Measurements from ENCODE around the gene HIGD2A. TPM values are rescaled to one million over a fixed set of nuclear protein-coding genes. Genes with fewer than 3 reads are reported as not detected.

The HIGD2A gene
- total and polyA plus RNA-seq, 2 donors (not counting 3 experiments of a cell fraction or from before 2014, with no cell fraction given): 96.2 to 210 TPM

- H3K36me3 ChIP-seq (ENCODE audit: control insufficient read depth in 2 of 2, extremely low read depth in 1 of 2, insufficient read depth in 2 of 2, low read length in 2 of 2): peaks cover 16 to 39% of the 10 kb centered on the region in 2 experiments
Measured at GRCh38 chr5:176352116-176352878, 36.3 kb upstream of the HIGD2A start.

More at GRCh38 chr5:176352116-176352878, 36.3 kb upstream of the HIGD2A start:
- TF ChIP-seq JUN (IDR thresholded peaks at IDR 0.05; ENCODE audit: borderline replicate concordance, insufficient read depth, insufficient read length, low read depth) (no peak), GATA2 (IDR thresholded peaks at IDR 0.05; ENCODE audit: insufficient read depth, insufficient read length, low read depth, low read length) (no peak), FOS (IDR thresholded peaks at IDR 0.05; ENCODE audit: borderline replicate concordance, insufficient read depth, low read length) (no peak), POLR2A (IDR thresholded peaks at IDR 0.05; ENCODE audit: low read depth, low read length) (no peak), POLR2AphosphoS5 (IDR thresholded peaks at IDR 0.05; ENCODE audit: insufficient read depth, low read depth, low read length) (no peak), MAX (IDR thresholded peaks at IDR 0.05; ENCODE audit: insufficient read depth, insufficient read length) (no peak), CTCF (IDR thresholded peaks at IDR 0.05; ENCODE audit: extremely low read depth in 1 of 2, insufficient read depth in 1 of 2, low read depth in 1 of 2, low read length in 2 of 2) (no peak), EZH2 (IDR thresholded peaks at IDR 0.05; ENCODE audit: borderline replicate concordance, low read depth, low read length, severe bottlenecking) (no peak), MYC (IDR thresholded peaks at IDR 0.05; ENCODE audit: low read depth, low read length) (no peak)
- POLR2A ChIA-PET: no interaction called here
- Histone ChIP-seq H3K27me3 (ENCODE audit: control insufficient read depth in 2 of 2, insufficient read depth in 2 of 2, low read length in 2 of 2) (no peaks in the 10 kb centered on the region), H3K27ac (ENCODE audit: insufficient read depth, low read depth, low read length) (no peak overlapping the region), H3K4me2 (ENCODE audit: insufficient read depth, low read length) (no peak overlapping the region), H3K4me1 (ENCODE audit: control insufficient read depth, extremely low read depth, insufficient read depth, low read length) (no peaks in the 10 kb centered on the region), H3K9ac (replicated peaks; ENCODE audit: extremely low read depth, insufficient read depth, low read length) (no peak overlapping the region), H3K9me3 (replicated peaks; ENCODE audit: control insufficient read depth, insufficient read depth, low read length) (no peaks in the 10 kb centered on the region), H3K4me3 (replicated peaks in 1 of 3; ENCODE audit: insufficient read depth in 1 of 3, low read depth in 1 of 3, low read length in 3 of 3) (no peak overlapping the region), H4K20me1 (replicated peaks; ENCODE audit: control insufficient read depth, extremely low read depth, insufficient read depth, low read length) (no peaks in the 10 kb centered on the region), H3K79me2 (ENCODE audit: control insufficient read depth, insufficient read depth, low read length) (peaks cover 40% of the 10 kb centered on the region), H2AFZ (ENCODE audit: low read depth, low read length) (no peak overlapping the region), H3K9me1 (replicated peaks; ENCODE audit: control insufficient read depth, extremely low read depth, insufficient read depth, low read length) (no peaks in the 10 kb centered on the region)
- CTCF ChIA-PET: interaction anchor here (1.0 kb wide), 1 partner anchor 13 kb away, joined by 3 read pairs; no protein-coding TSS in a partner anchor
- BruUV-seq (replicated peaks): no TSS peak
- no peak for DNase-seq (ENCODE audit: low read depth, low spot score)
- FAIRE-seq: no peak
- dilution Hi-C loops (cut with MboI; ENCODE audit: extremely low pct_ligation_motif_present, low sequenced_read_pairs): no loop called here
- intact Hi-C loops (cut with micrococcal nuclease): no loop called here
